PC-9 (cell line): ENCODE data around the gene USP34. TPM values are rescaled to one million over a fixed set of nuclear protein-coding genes. Genes with fewer than 3 reads are reported as not detected.

Experiments used
- BruUV-seq: library from RNA; stranded (reverse); fragments of 400-500 nt; replicated peaks from 2 replicates; lab custom pipeline; 2021; lab: Mats Ljungman, UMichigan
- CTCF ChIA-PET: fragments of 300-600 bp; sonication (Branson Sonifier 250); formaldehyde crosslinking; loops from one replicate; lab custom pipeline; 2022; ENCODE audit warnings: antibody characterized with exemption; lab: Charles Lee
- POLR2A ChIA-PET: fragments of 300-600 bp; sonication (Branson Sonifier 250); formaldehyde crosslinking; loops from one replicate; lab custom pipeline; 2022; ENCODE audit warnings: antibody characterized with exemption; ENCODE audit not compliant: unreplicated experiment; lab: Charles Lee
- DNase-seq, 2 experiments: peaks; one replicate each; pipeline versions ENCODE4 v3.0.0 to v3.0.0-alpha.2; 2015 to 2022; ENCODE audit warnings: mixed read lengths in 1 of 2
- H2AFZ ChIP-seq: fragments of 200-600 bp; sonication (generic); 2 replicates; pipeline ENCODE4 v1.8.1; 2017; ENCODE audit warnings: antibody characterized with exemption
- H3F3A ChIP-seq: fragments of 200-600 bp; sonication (generic); 2 replicates; pipeline ENCODE4 v1.8.1; 2017; ENCODE audit warnings: antibody characterized with exemption, mild to moderate bottlenecking, low read depth; ENCODE audit not compliant: insufficient read depth
- H3K27ac ChIP-seq: fragments of 200-600 bp; sonication (generic); 2 replicates; pipeline ENCODE4 v1.6.1; 2016; ENCODE audit warnings: mixed run types
- H3K27me3 ChIP-seq: fragments of 200-600 bp; sonication (generic); 2 replicates; pipeline ENCODE4 v1.6.1; 2016; ENCODE audit warnings: low read depth, mixed run types; ENCODE audit not compliant: insufficient read depth
- H3K36me3 ChIP-seq: fragments of 200-600 bp; sonication (generic); 2 replicates; pipeline ENCODE4 v1.6.1; 2016; ENCODE audit warnings: low read depth, mixed run types
- H3K4me1 ChIP-seq: fragments of 200-600 bp; sonication (generic); replicated peaks from 2 replicates; pipeline ENCODE4 v1.6.1; 2016; ENCODE audit warnings: mixed run types; ENCODE audit not compliant: insufficient read depth
- H3K4me2 ChIP-seq: fragments of 200-600 bp; sonication (generic); 2 replicates; pipeline ENCODE4 v1.6.1; 2017; ENCODE audit warnings: mixed run types
- H3K4me3 ChIP-seq: fragments of 200-600 bp; sonication (generic); 2 replicates; pipeline ENCODE4 v1.6.1; 2016; ENCODE audit warnings: mixed run types
- H3K79me2 ChIP-seq: fragments of 200-600 bp; sonication (generic); 2 replicates; pipeline ENCODE4 v1.6.1; 2017; ENCODE audit warnings: low read depth, mixed run types
- H3K9me2 ChIP-seq: fragments of 200-600 bp; sonication (generic); 2 replicates; pipeline ENCODE4 v1.8.1; 2017; ENCODE audit warnings: mild to moderate bottlenecking; ENCODE audit not compliant: insufficient read depth
- H3K9me3 ChIP-seq: fragments of 200-600 bp; sonication (generic); 2 replicates; pipeline ENCODE4 v1.8.1; 2016; ENCODE audit warnings: low read depth; ENCODE audit not compliant: insufficient read depth
- H4K20me1 ChIP-seq: fragments of 200-600 bp; sonication (generic); 2 replicates; pipeline ENCODE4 v1.8.1; 2017; ENCODE audit not compliant: insufficient read depth
- EZH2 ChIP-seq: fragments of 200-600 bp; sonication (generic); IDR thresholded peaks from 2 replicates; pipeline ENCODE4 v1.8.0; 2017; ENCODE audit warnings: antibody characterized with exemption, low read depth
- intact Hi-C: fragments of 100-400 bp; cut with micrococcal nuclease; formaldehyde crosslinking; loops from one replicate; pipeline ENCODE4 v1.10.0; 2022; ENCODE audit not compliant: unreplicated experiment
- total RNA-seq: library from RNA; stranded (reverse); gene quantifications from 2 replicates; pipeline ENCODE4 v1.2.3, GENCODE V29; 2021
- TF ChIP-seq, protein P1 (sequence below): fragments of 200-600 bp; sonication (generic); conservative IDR thresholded peaks from 2 replicates; pipeline ENCODE4 v1.6.1; 2017; ENCODE audit warnings: mixed run types, antibody characterized with exemption, mild to moderate bottlenecking, moderate library complexity

The USP34 gene
- total RNA-seq, 1 experiment from 2014 or later, result 120 TPM

DNA sequence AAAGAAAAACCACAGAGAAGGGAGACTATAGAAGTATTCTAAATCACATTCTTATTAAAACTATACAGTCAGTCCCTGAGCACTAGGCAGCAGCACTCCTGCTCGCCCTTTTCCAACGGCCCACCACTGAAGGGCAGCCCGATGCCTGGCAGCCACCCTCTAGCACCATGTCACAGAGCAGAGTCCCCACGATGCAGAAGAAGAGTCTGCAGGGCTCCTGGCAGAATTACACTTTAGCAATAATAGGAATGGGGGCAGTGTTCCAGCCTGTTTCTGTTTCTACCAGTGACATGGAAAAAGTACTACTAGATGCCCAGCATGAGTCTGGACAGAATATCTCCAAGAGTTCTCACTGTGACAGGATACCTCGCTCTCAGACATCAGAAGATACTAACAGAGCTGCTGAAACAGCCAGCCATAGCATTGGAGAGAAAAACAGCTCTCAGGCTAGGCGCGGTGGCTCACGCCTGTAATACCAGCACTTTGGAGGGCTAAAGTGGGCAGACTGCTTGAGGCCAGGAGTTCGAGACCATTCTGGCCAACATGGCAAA lies 221.3 kb downstream of the USP34 start:
- Histone ChIP-seq H3K79me2 (no peaks in the 10 kb centered on the region), H2AFZ (no peak overlapping the region), H3K4me3 (no peak overlapping the region), H3K36me3 (peaks cover 17% of the 10 kb centered on the region; the same call in 1 of the 2 replicates), H4K20me1 (0 out of 2 replicates have a peak, but pooled peaks cover 6% of the 10 kb centered on the region), H3K9me3 (no peaks in the 10 kb centered on the region), H3K9me2 (no peaks in the 10 kb centered on the region), H3F3A (no peaks in the 10 kb centered on the region; the same call in 1 of the 2 replicates), H3K27me3 (no peaks in the 10 kb centered on the region), H3K27ac (no peak overlapping the region), H3K4me2 (no peak overlapping the region), H3K4me1 (no peaks in the 10 kb centered on the region)
- ChIA-PET POLR2A (no interaction called here), CTCF (no interaction called here)
- TF ChIP-seq, protein P1, sequence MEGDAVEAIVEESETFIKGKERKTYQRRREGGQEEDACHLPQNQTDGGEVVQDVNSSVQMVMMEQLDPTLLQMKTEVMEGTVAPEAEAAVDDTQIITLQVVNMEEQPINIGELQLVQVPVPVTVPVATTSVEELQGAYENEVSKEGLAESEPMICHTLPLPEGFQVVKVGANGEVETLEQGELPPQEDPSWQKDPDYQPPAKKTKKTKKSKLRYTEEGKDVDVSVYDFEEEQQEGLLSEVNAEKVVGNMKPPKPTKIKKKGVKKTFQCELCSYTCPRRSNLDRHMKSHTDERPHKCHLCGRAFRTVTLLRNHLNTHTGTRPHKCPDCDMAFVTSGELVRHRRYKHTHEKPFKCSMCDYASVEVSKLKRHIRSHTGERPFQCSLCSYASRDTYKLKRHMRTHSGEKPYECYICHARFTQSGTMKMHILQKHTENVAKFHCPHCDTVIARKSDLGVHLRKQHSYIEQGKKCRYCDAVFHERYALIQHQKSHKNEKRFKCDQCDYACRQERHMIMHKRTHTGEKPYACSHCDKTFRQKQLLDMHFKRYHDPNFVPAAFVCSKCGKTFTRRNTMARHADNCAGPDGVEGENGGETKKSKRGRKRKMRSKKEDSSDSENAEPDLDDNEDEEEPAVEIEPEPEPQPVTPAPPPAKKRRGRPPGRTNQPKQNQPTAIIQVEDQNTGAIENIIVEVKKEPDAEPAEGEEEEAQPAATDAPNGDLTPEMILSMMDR, result no peak
- TF ChIP-seq EZH2, result no peak
- intact Hi-C loops, result no loop called here
- BruUV-seq, result no TSS peak
- DNase-seq, result no peak

DNA sequence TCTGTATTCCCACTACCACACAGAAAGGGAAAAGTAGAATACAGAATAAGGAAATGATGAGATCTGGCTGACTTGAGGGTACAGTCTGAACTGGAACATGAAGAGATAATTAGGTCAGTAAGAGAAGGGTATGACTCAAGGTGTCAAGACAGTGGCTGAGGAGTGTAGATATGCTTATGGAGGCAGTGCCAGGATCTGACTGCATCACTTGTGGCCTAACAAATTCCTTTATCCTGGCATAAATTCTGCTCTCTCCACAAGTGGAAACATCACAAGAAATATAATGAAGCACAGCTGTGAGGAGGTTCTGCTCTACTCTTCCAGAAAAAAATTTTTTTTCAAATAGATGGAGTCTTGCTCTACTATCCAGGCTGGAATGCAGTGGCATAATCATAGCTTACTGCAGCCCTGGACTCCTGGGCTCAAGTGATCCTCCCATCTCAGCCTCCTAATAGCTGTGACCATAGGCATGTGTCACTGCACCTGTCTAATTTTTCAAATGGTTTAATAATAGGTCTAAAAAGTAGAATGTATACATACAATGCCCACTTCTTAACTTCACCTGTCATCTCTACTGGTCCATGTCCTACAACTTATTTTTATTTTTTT lies 223.6 kb downstream of the USP34 start:
- Histone ChIP-seq H3K27me3 (no peaks in the 10 kb centered on the region), H3K4me2 (no peak overlapping the region), H3K4me1 (no peaks in the 10 kb centered on the region), H3K9me2 (no peaks in the 10 kb centered on the region), H3K36me3 (peaks cover 24% of the 10 kb centered on the region; the same call in 1 of the 2 replicates), H3F3A (no peaks in the 10 kb centered on the region; the same call in 1 of the 2 replicates), H3K9me3 (no peaks in the 10 kb centered on the region), H3K4me3 (no peak overlapping the region), H2AFZ (no peak overlapping the region), H4K20me1 (0 out of 2 replicates have a peak, but pooled peaks cover 6% of the 10 kb centered on the region), H3K79me2 (no peaks in the 10 kb centered on the region), H3K27ac (no peak overlapping the region)
- DNase-seq, result no peak
- no TSS peak for BruUV-seq
- POLR2A ChIA-PET, result no interaction called here
- CTCF ChIA-PET, result no interaction called here
- intact Hi-C loops, result loop anchor here (2.0 kb wide), 1 partner anchor 13 kb away; no protein-coding TSS in a partner anchor
- TF ChIP-seq, protein P1, result no peak
- TF ChIP-seq EZH2, result no peak

DNA sequence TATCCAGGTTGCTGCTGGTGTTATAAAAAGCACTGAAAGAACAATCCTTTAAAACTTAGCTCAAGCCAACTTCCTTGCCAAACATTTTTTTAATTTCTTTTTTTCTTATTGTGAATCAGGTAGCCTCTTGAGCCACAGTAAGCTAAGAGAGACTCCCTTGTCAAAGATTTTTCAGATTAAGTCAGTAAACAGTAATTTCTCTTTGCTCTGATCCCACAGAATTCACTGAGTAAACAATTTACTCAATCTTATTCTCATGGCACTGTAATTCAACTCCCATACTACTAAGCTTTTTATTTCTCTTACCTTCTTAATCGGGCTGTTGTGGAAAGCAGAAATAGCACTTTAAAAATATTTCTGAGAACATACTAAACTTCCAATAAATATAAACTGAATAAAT lies 226.2 kb downstream of the USP34 start:
- H3K9me2 ChIP-seq, result no peaks in the 10 kb centered on the region
- BruUV-seq, result no TSS peak
- CTCF ChIA-PET, result no interaction called here
- TF ChIP-seq, protein P1, result no peak
- no peak for TF ChIP-seq EZH2
- H3K27me3 ChIP-seq, result no peaks in the 10 kb centered on the region
- H3K4me1 ChIP-seq, result no peaks in the 10 kb centered on the region
- 0 out of 2 replicates have a peak, but pooled peaks cover 6% of the 10 kb centered on the region for H4K20me1 ChIP-seq
- no peaks in the 10 kb centered on the region for H3K9me3 ChIP-seq
- peaks cover 33% of the 10 kb centered on the region for H3K36me3 ChIP-seq
- H3K79me2 ChIP-seq, result no peaks in the 10 kb centered on the region
- no peak overlapping the region for H3K4me3 ChIP-seq
- H3K4me2 ChIP-seq, result no peak overlapping the region
- POLR2A ChIA-PET, result no interaction called here
- intact Hi-C loops, result no loop called here
- no peak overlapping the region for H2AFZ ChIP-seq
- no peak for DNase-seq
- no peak overlapping the region for H3K27ac ChIP-seq
- H3F3A ChIP-seq, result no peaks in the 10 kb centered on the region; the same call in 1 of the 2 replicates
